ENCODE data around the gene ZNF446. TPM values are rescaled to one million over a fixed set of nuclear protein-coding genes. Genes with fewer than 3 reads are reported as not detected.

ZNF446 gene
- total RNA-seq, 1 donor from 2014 or later, result 2.4 TPM

GRCh38 chr19:58516964-58517833, 41.0 kb downstream of the ZNF446 start:
- no peaks in the 10 kb centered on the region for H3K27me3 ChIP-seq (ENCODE audit: control insufficient read depth, insufficient read depth, low read length)
- TF ChIP-seq CTCF (IDR thresholded peaks at IDR 0.05; ENCODE audit: insufficient read depth, low read length, severe bottlenecking), result no peak
- DNase-seq (ENCODE audit: low read depth), result no peak
- peaks cover 2% of the 10 kb centered on the region for H3K36me3 ChIP-seq (ENCODE audit: control insufficient read depth, insufficient read depth, low read length)
- H3K4me3 ChIP-seq (ENCODE audit: low read depth, low read length), result no peak overlapping the region
- no peak for FAIRE-seq

GRCh38 chr19:58518256-58519086, 42.3 kb downstream of the ZNF446 start:
- Histone ChIP-seq H3K27me3 (ENCODE audit: control insufficient read depth, insufficient read depth, low read length) (no peaks in the 10 kb centered on the region), H3K36me3 (ENCODE audit: control insufficient read depth, insufficient read depth, low read length) (peaks cover 2% of the 10 kb centered on the region), H3K4me3 (ENCODE audit: low read depth, low read length) (peak overlapping the region; percentile 73)
- DNase-seq (ENCODE audit: low read depth) (peak; percentile 5), FAIRE-seq (no peak)
- TF ChIP-seq CTCF (IDR thresholded peaks at IDR 0.05; ENCODE audit: insufficient read depth, low read length, severe bottlenecking), result no peak

- H3K36me3 ChIP-seq (ENCODE audit: control insufficient read depth, insufficient read depth, low read length), result peaks cover 2% of the 10 kb centered on the region
Observed at GRCh38 chr19:58519087-58519354, 42.9 kb downstream of the ZNF446 start.

GRCh38 chr19:58519355-58520256, 43.5 kb downstream of the ZNF446 start, which contains the start of gene ZBTB45:
ZBTB45 (minus strand) TSS chr19:58519810; CDS start chr19:58517673, 2,137 bp downstream.
- DNase-seq (ENCODE audit: low read depth), result peak; percentile 88
- FAIRE-seq, result no peak
- no peaks in the 10 kb centered on the region for H3K27me3 ChIP-seq (ENCODE audit: control insufficient read depth, insufficient read depth, low read length)

More at GRCh38 chr19:58519087-58519354, 42.9 kb downstream of the ZNF446 start:
- DNase-seq (ENCODE audit: low read depth) (peak; percentile 62), FAIRE-seq (no peak)
- Histone ChIP-seq H3K4me3 (ENCODE audit: low read depth, low read length) (peak overlapping the region; percentile 73), H3K27me3 (ENCODE audit: control insufficient read depth, insufficient read depth, low read length) (no peaks in the 10 kb centered on the region)
- peak; percentile 81 for TF ChIP-seq CTCF (IDR thresholded peaks at IDR 0.05; ENCODE audit: insufficient read depth, low read length, severe bottlenecking)

More at GRCh38 chr19:58519355-58520256, 43.5 kb downstream of the ZNF446 start, which contains the start of gene ZBTB45:
- Histone ChIP-seq H3K36me3 (ENCODE audit: control insufficient read depth, insufficient read depth, low read length) (peaks cover 2% of the 10 kb centered on the region), H3K4me3 (ENCODE audit: low read depth, low read length) (peak within 1 kb of the TSS; percentile 73)
- peak; percentile 89 for TF ChIP-seq CTCF (IDR thresholded peaks at IDR 0.05; ENCODE audit: insufficient read depth, low read length, severe bottlenecking)
